GM19372 (cell line): ENCODE data around the gene MAPK4.
"Not testable (repeated sequence)": the region's sequence is repeated elsewhere in the genome, so short reads cannot be mapped to it uniquely, and the experiment has no call there.

Experiments used
- ATAC-seq: cut with Tn5 transposase; IDR thresholded peaks from one replicate; pipeline ENCODE4 v1.9.1; 2021; ENCODE audit warnings: mild to moderate bottlenecking, low read depth, moderate library complexity; ENCODE audit not compliant: unreplicated experiment

MAPK4 gene

GRCh38 chr18:50742952-50743351 lies 183.1 kb downstream of the MAPK4 start:
- ATAC-seq: no peak

GRCh38 chr18:50744253-50744652 lies 184.4 kb downstream of the MAPK4 start:
- ATAC-seq: no peak

GRCh38 chr18:50745945-50746344 lies 186.1 kb downstream of the MAPK4 start:
- no peak for ATAC-seq

- ATAC-seq: no peak
Observed at GRCh38 chr18:50747849-50748242, 188.0 kb downstream of the MAPK4 start.

- ATAC-seq: no peak
Observed at GRCh38 chr18:50748243-50749229, 188.6 kb downstream of the MAPK4 start.

- ATAC-seq: no peak
Observed at GRCh38 chr18:50749421-50749820, 189.5 kb downstream of the MAPK4 start.

- no peak for ATAC-seq
Observed at GRCh38 chr18:50749945-50750344, 190.1 kb downstream of the MAPK4 start.

- no peak for ATAC-seq
Observed at GRCh38 chr18:50750546-50750945, 190.7 kb downstream of the MAPK4 start.

- no peak for ATAC-seq
Observed at GRCh38 chr18:50751490-50751889, 191.6 kb downstream of the MAPK4 start.

- no peak for ATAC-seq
Observed at GRCh38 chr18:50751947-50752346, 192.1 kb downstream of the MAPK4 start.

- ATAC-seq: no peak
Observed at GRCh38 chr18:50753311-50753710, 193.4 kb downstream of the MAPK4 start.

- ATAC-seq: no peak
Observed at GRCh38 chr18:50754297-50754696, 194.4 kb downstream of the MAPK4 start.

- no peak for ATAC-seq
Observed at GRCh38 chr18:50757358-50757757, 197.5 kb downstream of the MAPK4 start.

GRCh38 chr18:50769463-50769862 lies 209.6 kb downstream of the MAPK4 start:
- ATAC-seq: no peak

GRCh38 chr18:50775207-50775606 lies 215.3 kb downstream of the MAPK4 start:
- ATAC-seq: no peak

- ATAC-seq: no peak
Observed at GRCh38 chr18:50775726-50776125, 215.8 kb downstream of the MAPK4 start.

GRCh38 chr18:50776383-50776782 lies 216.5 kb downstream of the MAPK4 start:
- no peak for ATAC-seq

GRCh38 chr18:50779021-50779420 lies 219.1 kb downstream of the MAPK4 start:
- ATAC-seq: not testable (repeated sequence)
